Sigmoid colon (tissue), 3 donors: Measurements from ENCODE around the gene SMIM34.
"Not testable (repeated sequence)": the region's sequence is repeated elsewhere in the genome, so short reads cannot be mapped to it uniquely, and the experiment has no call there.

Experiments used
- POLR2A ChIP-seq, 2 donors: fragments of 450-650 bp; IDR thresholded peaks; one replicate each; pipeline ENCODE4 v1.6.1; 2016; ENCODE audit warnings: antibody characterized with exemption in 2 of 2, mild to moderate bottlenecking in 2 of 2, moderate library complexity in 2 of 2
- TF ChIP-seq, protein P1 (sequence below), 4 experiments: fragments of 450-650 bp in 3 of 4; fragments of 200-600 bp in 1 of 4; IDR thresholded peaks; one replicate each; pipeline ENCODE4 v1.5.1; 2016 to 2019; ENCODE audit warnings: antibody characterized with exemption in 4 of 4, mild to moderate bottlenecking in 3 of 4, moderate library complexity in 2 of 4

GRCh38 chr21:34383724-34384415 lies 39.9 kb downstream of the SMIM34 start:
- TF ChIP-seq, protein P1, sequence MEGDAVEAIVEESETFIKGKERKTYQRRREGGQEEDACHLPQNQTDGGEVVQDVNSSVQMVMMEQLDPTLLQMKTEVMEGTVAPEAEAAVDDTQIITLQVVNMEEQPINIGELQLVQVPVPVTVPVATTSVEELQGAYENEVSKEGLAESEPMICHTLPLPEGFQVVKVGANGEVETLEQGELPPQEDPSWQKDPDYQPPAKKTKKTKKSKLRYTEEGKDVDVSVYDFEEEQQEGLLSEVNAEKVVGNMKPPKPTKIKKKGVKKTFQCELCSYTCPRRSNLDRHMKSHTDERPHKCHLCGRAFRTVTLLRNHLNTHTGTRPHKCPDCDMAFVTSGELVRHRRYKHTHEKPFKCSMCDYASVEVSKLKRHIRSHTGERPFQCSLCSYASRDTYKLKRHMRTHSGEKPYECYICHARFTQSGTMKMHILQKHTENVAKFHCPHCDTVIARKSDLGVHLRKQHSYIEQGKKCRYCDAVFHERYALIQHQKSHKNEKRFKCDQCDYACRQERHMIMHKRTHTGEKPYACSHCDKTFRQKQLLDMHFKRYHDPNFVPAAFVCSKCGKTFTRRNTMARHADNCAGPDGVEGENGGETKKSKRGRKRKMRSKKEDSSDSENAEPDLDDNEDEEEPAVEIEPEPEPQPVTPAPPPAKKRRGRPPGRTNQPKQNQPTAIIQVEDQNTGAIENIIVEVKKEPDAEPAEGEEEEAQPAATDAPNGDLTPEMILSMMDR (IDR thresholded peaks at IDR 0.05) = not testable (repeated sequence)
- not testable (repeated sequence) for TF ChIP-seq POLR2A (IDR thresholded peaks at IDR 0.05)
